GM15510 (cell line): ENCODE measurements around the gene TBC1D22A.

Experiments used
- POLR2A ChIP-seq: IDR thresholded peaks from 3 replicates; pipeline ENCODE4 v1.6.1; 2011; ENCODE audit warnings: borderline replicate concordance; ENCODE audit not compliant: insufficient read length; ENCODE audit errors: extremely low read depth

The TBC1D22A gene

GRCh38 chr22:46815559-46815895 lies 53.1 kb downstream of the TBC1D22A start:
- no peak for TF ChIP-seq POLR2A

- no peak for TF ChIP-seq POLR2A
Measured at GRCh38 chr22:46815896-46816731, 53.7 kb downstream of the TBC1D22A start.

- no peak for TF ChIP-seq POLR2A
Measured at GRCh38 chr22:46823248-46823647, 60.8 kb downstream of the TBC1D22A start.

GRCh38 chr22:46823654-46824053 lies 61.2 kb downstream of the TBC1D22A start:
- TF ChIP-seq POLR2A, result no peak

GRCh38 chr22:46824344-46824909 lies 62.0 kb downstream of the TBC1D22A start:
- TF ChIP-seq POLR2A, result no peak

- TF ChIP-seq POLR2A, result no peak
Measured at GRCh38 chr22:46824980-46825544, 62.6 kb downstream of the TBC1D22A start.

GRCh38 chr22:46826438-46827135 lies 64.1 kb downstream of the TBC1D22A start:
- TF ChIP-seq POLR2A, result no peak

- no peak for TF ChIP-seq POLR2A
Measured at GRCh38 chr22:46827136-46827780, 64.8 kb downstream of the TBC1D22A start.

GRCh38 chr22:46827781-46828180 lies 65.3 kb downstream of the TBC1D22A start:
- no peak for TF ChIP-seq POLR2A

- no peak for TF ChIP-seq POLR2A
Measured at GRCh38 chr22:46828323-46828900, 66.0 kb downstream of the TBC1D22A start.

- no peak for TF ChIP-seq POLR2A
Measured at GRCh38 chr22:46829117-46829891, 66.9 kb downstream of the TBC1D22A start.

- no peak for TF ChIP-seq POLR2A
Measured at GRCh38 chr22:46829941-46830715, 67.7 kb downstream of the TBC1D22A start.

- no peak for TF ChIP-seq POLR2A
Measured at GRCh38 chr22:46830841-46831240, 68.4 kb downstream of the TBC1D22A start.
